ENCODE data around the gene CSF1.

DNA sequence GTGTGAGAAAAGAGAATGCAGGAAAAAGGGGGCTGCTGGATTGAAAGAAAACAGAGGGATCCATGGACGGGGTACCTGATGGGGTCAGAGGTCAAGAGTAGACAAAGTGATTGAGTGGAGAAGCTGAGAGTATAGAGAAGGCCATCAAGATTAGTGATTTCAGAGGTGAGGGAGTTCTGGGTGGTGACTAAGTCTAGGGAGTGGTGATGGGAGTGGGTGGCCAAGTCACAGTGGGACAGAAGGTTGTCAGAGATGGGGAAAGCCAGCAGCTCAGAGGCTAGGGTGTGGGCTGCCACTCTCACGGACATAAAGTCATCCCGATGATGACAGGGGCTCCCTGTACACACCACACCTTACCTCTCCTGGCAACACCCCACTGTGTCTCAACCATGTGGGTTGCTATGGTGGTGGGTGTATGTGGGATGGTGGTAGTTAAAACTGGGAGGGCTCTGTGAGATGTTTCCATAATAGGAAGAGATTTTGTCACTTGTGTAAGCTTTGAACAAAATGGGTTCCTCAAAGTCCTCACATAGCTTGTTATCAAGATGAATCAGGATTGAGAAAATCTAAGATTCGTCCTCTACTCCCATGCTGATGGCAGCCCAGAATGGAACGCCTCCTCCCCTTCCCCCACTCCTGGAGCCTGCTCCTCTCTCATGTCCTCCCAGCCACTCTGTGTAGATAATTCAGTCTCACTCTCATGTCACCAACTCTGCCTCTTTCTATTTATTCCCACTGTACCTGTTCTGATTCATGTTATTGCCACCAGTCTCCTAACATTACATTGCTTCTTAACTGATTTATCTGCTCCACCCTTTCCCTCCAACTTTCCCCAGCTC lies 20.3 kb upstream of the CSF1 start:
- TF ChIP-seq POLR2A (IDR thresholded peaks at IDR 0.05; ENCODE audit: low read depth, low read length) (no peak), POLR2AphosphoS5 (IDR thresholded peaks at IDR 0.05; ENCODE audit: low read depth, low read length) (no peak), TAF1 (IDR thresholded peaks at IDR 0.05; ENCODE audit: low read depth, low read length) (no peak), POU2F2 (IDR thresholded peaks at IDR 0.05; ENCODE audit: low read depth, low read length) (no peak)
